GM21786 (cell line): ENCODE data around the gene NAPSA.
"Not testable (repeated sequence)": the region's sequence is repeated elsewhere in the genome, so short reads cannot be mapped to it uniquely, and the experiment has no call there.

Experiments used
- ATAC-seq: cut with Tn5 transposase; IDR thresholded peaks from one replicate; pipeline ENCODE4 v1.9.1; 2021; ENCODE audit not compliant: unreplicated experiment

The NAPSA gene

DNA sequence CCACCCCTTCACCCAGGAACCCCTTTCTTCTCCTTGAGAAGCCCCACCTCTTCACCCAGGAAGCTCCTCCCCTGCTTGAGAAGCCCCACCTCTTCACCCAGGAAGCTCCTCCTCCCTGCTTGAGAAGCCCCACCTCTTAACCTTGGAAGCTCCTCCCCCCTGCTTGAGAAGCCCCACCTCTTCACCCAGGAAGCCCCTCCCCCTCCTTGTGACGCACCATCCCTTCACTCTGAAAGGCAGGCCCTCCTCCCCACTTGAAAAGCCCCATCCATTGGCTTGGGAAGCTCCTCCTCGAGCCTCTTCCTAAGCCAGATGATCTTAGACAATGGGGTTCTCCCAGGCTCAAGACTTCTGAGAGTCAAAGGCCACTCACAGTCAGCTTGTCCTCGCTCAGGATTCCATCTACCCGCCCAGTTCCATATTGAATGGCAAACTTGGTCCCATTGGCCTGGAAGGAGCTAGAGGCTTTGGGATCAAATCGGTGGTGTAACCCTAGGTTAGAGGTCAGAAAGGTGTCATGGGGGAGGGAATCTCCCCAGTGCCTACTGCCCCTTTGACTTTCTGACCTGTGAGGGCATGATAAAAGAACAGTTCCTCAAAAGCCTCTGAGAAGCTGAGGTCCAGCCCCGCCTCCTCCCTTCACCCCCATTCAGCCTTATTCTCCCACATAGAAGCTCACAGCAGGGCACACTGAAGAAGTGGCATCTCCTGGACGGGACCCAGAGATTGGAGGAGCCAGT is 4.0 kb downstream of the NAPSA start:
- ATAC-seq = no peak

DNA sequence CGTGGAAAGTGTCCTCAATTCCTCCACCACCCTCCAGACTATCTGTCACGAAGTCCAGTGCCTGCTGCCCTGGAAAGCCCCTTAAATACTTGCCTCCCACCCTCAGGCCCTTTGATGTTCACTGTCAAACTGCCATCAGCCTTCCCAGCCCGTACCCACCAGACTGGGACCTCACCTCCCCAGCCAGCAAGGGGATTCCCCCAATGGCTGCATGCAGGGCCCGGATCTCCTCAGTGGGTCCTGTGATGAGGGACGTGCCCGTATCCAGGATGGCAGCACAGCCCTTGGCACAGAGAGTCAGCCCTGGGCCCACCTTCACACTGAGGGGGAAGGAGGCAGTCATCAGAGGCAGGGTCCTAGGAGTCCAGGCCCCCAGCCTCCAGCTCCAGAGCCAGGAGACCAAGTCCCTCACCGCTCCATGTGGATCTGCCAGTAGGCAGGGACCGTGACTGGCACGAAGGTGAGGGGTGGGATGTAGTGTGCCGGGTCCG is 6.1 kb downstream of the NAPSA start:
- ATAC-seq = no peak

DNA sequence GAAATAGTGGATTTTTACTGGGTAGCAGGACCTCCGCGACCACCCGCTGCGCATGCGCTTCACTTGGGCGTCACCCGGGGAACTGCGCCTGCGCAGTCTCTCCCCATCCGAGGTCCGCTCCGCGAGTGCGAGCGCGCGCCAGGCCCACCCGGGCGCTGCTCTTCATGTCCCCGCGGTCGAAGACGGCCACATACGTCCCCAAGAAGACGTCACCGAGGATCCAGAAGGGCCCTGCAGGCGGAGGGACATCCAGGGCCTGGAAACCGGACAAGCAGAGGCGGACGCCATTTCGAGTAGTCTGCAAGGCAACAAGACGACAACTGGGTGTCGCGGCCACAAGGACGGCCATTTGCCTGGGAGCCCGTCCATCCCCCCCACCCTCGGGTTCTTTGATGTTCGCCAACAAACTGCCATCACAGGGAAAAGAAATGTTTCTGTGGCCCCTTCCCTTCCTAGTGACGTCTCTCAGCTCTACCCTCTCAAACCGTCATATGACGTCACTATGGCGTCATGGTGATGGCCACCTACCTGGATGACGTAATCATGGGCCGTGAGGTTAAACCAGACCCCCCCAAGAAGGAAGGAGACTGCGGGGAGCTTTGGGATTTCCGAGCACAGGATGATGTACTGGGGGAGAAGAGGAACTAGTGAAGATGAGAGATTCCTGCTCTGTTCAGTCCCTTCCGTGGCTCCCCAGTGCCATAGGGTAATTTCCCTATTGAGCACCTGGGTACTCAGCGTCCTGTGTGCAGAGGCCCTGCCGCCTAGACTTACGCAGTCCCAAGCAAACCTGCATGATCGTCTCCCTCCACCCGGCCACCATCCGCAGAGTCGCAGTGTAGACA is 6.7 kb downstream of the NAPSA start:
- no peak for ATAC-seq

DNA sequence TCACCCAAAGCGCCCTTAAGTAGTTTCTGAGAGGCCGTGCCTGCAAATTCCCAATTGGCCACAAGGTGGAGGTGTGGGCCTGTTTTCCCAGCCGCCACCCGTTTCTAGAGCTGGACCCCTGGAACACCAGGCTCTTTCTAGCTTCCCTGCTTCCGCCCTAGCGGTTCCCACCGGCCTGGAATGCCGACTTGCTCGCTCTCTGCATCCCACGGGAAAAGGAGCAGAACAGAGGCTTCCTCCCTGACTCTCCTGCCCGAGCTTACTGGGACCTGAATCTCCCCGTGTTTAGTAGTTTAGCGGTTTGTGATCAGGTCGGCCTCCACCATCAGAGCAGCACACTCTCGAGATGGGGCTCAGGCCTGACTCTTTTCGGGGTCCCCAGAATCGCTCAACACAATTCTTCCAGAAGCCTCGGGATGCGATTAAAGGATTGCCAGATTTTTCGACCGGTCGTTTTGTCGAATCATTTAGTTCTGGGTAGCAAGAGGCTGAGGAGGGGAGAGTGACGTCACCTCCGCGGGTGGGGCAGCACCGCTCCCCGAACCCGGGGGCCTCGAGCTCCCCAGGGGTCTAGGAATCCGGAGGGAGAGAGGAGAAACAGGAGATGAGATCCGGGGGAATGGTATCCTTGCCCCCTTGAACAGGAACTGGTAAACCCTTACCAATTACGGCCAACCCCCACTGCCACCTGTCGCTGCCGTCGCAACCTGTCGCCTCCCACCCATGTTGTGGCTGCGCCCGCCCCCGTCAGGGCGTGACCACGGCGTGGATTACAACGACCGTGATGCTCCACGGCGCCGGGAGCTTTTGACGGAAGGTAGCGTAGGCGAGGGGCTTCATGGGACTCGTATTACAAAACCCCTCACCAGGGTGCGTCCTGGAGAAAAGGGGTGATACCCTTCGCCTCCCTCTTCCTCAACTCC is 8.0 kb downstream of the NAPSA start:
- no peak for ATAC-seq

DNA sequence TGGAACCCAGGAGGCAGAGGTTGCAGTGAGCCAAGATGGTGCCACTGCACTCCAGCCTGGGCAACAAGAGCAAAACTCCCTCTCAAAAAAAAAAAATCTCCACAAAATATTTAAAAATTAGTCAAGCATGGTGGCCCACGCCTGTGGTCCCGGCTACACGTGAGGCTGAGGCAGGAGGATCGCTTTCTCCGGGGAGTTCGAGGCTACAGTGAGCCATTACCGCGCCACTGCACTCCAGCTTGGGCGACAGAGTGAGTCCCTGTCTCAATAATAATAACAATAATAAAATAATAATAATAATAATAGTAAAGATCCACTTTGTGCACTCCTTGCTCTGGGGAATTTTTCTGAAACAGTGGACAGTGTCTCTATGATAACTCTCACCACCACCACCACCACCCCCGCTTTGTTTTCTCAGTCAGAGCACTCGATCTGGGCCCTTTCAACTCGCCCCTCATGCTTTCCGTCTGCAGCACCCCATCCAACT is 8.7 kb downstream of the NAPSA start:
- no peak for ATAC-seq

DNA sequence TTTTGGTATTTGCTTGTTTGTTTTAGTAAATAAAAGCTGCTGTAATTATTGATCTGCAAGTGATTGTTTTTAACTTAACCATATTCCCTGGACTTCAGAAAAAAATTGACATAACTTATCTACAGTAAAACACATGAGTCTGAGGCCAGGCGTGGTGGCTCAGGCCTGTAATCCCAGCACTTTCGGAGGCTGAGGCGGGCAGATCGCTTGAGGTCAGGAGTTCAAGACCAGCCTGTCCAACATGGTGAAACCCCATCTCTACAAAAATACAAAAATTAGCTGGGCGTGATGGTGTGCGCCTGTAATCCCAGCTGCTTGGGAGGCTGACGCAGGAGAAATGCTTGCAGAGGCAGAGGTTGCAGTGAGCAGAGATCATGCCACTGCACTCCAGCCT is 12.0 kb downstream of the NAPSA start:
- ATAC-seq = not testable (repeated sequence)

DNA sequence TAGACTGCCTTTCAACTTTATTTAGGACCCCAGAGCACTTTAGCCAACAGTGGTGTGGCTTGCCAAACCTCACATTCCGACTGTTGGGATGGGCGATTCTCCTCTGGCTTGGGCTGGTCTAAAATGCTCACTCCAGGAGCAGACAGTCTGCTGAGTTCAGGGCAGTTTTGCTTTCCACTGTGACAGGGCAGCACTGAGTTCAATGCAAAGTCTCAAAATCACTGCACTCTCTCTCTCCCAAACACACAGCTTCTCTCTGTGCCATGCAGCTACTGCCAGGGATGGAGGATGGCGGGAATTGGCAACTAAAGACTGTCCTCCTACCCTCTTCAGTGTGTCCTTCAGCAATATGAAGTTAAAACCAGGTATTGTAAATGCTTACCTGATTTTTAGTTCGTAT is 13.2 kb downstream of the NAPSA start:
- no peak for ATAC-seq

DNA sequence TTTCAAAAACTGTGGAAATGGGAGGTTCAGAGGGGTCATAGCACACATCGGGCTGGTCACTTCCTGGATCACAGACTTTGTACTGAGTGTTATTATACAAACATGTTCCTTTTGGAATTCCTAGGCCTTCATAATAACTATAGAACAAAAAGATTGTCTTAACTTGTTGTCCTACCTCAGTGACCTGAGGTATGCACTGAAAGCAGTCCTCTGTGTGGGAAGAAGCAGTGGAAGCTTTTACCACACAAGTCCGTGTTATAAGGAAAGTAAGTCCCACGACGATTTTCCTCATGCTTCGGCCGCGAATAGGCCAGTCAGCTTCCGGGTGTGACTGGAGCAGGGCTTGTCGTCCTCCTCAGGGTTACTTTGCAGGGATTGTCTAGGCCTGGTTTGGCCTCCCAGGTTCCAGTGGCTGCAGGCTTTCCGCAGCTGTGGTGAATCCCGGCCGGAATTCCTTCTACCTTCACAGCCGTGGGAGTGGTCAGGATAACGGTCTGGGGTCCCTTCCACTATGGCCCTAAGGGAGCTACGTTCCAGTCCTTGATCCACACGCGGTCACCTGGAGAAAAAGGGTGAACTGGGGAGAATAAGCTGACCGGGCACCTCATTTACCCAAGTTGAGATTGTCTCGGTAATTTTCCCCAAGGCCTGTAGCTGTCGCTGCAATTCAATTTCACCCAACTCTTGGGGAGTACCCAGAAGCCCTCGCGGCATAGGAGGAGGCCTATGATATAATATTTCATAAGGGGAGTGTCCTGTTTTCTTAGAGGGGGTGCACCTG is 16.0 kb downstream of the NAPSA start:
- ATAC-seq = no peak

DNA sequence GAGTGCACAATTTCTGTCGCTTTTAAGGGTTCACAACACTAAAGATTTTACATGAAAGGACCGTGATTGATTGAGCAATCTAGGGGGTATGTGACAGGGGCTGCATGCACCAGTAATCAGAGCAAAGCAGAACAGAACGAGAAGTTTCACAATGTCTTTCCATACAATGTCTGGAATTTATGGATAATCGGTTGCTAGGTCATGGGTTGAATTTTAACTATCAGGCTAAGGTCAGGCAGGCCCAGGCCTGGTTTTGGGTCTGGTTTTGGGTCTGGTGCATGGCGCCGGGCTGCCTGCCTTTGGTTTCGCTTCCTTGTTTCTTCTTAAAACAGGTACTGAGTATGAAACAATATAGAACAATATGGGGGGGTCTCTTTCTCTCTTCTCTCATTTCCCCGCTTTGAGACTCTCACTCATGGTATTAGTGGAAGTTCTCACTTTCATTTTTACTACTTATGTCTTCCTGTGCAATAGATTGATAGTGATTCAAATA is 18.3 kb downstream of the NAPSA start:
- not testable (repeated sequence) for ATAC-seq

DNA sequence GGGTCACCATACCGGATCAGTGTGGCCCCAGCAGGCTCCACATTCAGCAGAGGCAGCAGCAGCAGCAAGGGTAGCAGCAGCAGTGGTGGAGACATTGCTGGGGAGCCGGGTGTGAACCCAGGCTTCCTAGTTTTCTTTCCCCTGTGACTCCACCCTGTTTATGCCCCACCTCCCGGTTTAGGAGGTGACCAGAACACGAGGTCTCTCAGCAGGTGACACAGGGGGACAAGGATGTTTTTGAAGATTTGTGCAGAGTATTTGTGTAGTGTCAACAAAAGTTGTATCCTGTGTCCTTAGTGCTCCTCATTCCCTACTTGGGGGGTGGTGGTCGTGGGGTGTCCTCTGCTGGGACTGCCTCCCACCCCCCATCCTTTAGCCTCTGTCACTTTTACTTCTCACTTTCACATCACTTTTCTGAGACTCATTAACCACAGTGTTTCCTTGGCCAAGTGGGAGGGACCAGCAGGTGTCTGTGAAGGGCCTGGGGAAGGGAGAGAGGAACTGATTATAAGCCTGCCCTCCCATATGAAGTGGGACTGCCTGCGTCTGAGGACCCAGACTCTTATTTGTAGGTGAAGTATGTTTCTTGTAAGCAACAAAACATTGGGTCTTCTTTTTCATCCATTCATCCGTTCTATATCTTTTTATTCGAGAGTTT is 20.6 kb downstream of the NAPSA start:
- peak; percentile 48 for ATAC-seq

DNA sequence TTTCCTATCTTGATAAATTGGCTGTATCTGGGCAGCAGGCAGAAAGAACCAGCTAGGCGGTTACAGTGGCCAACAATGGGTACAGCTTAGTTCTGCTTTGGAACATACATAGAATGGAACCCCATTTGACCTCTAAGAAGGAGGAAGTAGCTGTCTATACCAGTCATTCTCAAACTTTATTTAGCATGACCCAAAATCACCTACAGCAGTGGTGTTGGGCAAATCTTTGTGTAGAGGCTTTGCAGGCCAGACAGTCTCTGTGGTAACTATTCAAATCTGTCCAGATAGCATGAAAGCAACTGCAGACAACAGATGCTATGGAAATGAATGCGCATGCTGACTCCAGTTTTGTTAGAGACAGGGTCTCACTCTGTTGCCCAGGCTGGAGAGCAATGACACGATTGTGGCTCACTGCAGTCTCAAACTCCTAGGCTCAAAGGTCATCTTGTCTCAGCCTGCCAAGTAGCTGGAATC is 24.3 kb downstream of the NAPSA start:
- peak; percentile 49 for ATAC-seq

DNA sequence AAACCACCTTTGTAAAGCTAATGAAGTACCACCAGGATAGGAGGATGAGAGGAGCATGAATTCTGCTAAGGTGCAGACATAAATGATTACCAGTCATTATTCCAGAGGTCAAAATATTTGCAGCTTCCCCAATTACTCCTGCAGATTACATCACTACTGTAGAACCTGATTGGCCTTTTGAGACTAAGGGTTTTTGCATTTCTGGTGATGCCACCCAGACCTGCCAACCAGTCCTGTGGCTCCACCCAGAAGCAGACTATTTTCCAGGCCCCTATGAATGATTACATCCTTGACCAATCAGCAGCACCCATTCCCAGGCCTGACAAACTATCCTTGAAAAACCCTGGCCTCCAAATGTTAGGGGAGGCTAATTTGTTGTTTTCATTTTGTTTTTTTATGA is 25.1 kb downstream of the NAPSA start:
- no peak for ATAC-seq

DNA sequence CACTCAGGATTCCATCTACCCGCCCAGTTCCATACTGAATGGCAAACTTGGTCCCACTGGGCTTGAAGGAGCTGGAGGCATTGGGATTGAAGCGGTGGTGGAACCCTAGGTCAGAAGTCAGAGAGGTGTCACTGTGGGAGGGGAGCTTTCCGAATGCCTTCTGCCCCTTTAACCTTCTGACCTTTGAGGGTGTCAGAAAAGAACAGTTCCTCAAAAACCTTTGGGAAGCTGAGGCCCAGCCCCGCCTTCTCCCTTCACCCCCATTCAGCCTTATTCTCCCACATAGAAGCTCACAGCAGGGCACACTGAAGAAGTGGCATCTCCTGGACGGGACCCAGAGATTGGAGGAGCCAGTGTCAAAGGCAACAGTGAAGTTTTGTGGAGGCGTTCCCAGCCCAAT is 28.4 kb downstream of the NAPSA start:
- not testable (repeated sequence) for ATAC-seq

DNA sequence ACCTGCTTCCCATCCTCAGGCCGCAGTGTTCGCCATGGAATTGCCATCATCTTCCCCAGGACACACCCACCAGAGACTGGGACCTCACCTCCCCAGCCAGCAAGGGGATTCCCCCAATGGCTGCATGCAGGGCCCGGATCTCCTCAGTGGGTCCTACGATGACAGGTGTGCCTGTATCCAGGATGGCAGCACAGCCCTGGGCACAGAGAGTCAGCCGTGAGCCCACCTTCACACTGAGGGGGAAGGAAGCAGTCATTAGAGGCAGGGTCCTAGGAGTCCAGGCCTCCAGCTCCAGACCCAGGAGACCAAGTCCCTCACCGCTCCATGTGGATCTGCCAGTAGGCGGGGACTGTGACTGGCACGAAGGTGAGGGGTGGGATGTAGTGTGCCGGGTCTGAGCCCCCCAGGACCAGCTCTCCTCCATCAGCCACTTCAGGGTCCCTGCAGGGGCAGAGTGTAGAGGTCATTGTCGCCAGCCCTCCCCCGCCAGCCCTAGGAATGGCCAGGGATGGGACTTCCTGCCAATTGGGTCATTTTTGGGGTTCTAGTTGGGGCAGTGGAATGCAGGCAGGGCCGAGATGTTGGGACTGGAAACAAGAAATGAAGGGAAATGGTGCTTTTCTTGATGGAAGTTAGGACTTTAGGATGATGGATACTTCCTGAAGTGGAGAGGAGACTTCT is 30.6 kb downstream of the NAPSA start:
- no peak for ATAC-seq

DNA sequence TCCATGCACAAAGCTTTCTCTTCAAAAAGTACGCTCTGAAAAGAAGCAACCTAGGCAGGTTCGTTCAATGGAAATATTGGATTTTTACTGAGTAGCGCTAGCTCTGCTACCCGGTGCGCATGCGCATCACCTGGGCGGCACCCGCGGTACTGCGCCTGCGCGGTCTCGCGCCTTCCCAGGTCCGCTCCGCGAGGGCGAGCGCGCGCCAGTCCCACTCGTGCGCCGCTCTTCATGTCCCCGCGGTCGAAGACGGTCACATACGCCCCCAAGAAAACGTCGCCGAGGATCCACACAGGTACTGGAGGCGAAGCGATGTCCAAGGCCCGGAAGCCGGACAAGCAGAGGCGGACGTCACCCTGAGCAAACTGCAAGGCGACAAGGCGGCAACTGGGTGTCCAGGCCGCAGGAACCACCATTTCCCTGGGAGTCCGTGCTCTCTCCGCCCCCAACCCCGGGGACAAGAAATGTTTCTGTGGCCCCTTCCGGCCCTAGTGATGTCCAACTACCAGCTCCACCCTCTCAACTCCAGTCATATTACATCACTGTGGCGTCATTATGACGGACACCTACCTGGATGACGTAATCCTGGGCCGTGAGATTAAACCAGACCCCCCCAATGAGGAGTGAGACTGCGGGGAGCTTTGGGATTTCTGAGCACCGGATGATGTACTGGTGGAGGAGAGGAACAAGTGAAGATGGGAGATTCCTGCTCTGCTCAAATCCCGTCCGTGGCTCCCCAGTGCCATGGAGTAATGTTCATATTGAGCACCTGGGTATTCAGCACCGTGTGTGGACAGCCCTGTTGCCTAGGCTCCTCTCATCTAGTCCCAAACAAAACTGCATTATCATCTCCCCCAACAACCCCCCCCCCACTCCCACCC is 31.5 kb downstream of the NAPSA start:
- peak; percentile 20 for ATAC-seq

DNA sequence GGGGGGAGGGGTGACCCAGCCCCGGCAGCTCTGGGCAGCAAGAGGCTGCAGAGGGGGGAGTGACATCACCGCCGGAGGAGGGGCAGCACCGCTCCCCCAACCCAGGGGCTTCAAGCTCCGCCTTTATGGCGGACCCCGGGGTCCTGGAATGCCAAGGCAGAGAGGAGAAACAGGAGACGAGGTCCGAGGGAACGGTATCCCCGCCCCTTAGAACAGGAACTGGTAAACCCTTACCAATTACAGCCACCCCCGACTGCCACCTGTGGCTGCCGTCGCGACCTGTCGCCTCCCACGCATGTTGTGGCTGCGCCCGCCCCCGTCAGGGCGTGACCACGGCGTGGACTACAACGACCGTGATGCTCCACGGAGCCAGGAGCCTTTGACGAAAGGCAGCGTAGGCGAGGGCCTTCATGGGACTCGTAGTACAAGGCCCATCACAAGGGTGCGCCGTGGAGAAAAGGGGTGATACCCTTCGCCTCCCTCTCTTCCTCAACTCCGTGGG is 32.2 kb downstream of the NAPSA start:
- ATAC-seq = peak; percentile 43

DNA sequence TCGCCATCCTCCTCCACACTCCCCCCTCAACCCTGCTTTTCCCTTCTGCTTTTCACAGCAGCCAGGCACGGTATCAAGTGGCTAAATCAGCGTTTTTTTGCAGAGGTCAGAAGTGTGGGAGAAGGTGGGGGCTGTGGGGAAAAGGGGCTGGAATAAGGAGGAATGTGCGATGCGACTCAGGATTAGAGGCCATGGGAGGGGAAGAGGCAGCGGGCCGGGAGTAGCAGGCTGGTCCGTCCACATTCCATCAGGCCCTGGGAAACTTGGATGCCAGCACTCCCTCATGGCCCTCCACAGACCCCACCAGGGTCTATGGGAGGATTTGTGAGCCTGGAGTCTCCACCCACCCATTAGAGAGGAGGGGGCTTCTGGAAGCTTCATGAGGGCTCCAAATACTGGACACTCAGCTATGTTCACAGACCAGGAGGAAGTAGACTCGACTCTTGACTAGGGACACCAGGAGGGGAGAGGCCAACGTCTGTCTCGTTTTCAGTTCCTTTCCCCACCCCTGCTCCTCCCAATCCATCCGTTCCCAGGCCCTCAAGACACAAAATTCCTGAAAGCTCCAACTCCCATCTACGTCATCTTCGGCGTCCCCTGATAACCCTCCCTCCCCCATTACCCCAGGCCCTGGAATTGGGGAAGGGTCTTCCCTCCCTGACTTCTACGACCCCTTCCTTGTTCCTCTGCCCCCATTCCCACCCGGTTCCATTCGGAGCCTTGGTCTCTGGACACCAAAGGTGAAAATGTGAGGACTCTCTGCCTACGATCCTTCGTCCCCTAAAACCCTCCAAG is 33.0 kb downstream of the NAPSA start:
- ATAC-seq = no peak
